ENCODE data around the gene PTPN7. TPM values are rescaled to one million over a fixed set of nuclear protein-coding genes. Genes with fewer than 3 reads are reported as not detected.
"Not testable (repeated sequence)": the region's sequence is repeated elsewhere in the genome, so short reads cannot be mapped to it uniquely, and the experiment has no call there.

Gene PTPN7
- total RNA-seq, 1 donor from 2014 or later, result 2.5 TPM

GRCh38 chr1:202171292-202172014, 11.1 kb upstream of the PTPN7 start:
- no peak for ATAC-seq
- no peak for DNase-seq (ENCODE audit: low spot score)
- intact Hi-C loops (cut with DNase I), result no loop called here

GRCh38 chr1:202170726-202171125, 10.3 kb upstream of the PTPN7 start:
- intact Hi-C loops (cut with DNase I), result no loop called here
- DNase-seq (ENCODE audit: low spot score) (no peak), ATAC-seq (no peak)

- DNase-seq (ENCODE audit: low spot score) (no peak), ATAC-seq (no peak)
- intact Hi-C loops (cut with DNase I), result no loop called here
Observed at GRCh38 chr1:202168861-202169260, 8.5 kb upstream of the PTPN7 start.

GRCh38 chr1:202167708-202168415, 7.5 kb upstream of the PTPN7 start:
- DNase-seq (ENCODE audit: low spot score) (no peak), ATAC-seq (peak; percentile 76)
- intact Hi-C loops (cut with DNase I), result no loop called here

- ATAC-seq; DNase-seq (ENCODE audit: low spot score); intact Hi-C loops (cut with DNase I): not testable (repeated sequence)
Observed at GRCh38 chr1:202167054-202167453, 6.7 kb upstream of the PTPN7 start.

GRCh38 chr1:202165942-202166843, 5.8 kb upstream of the PTPN7 start:
- DNase-seq (ENCODE audit: low spot score) (no peak), ATAC-seq (no peak)
- intact Hi-C loops (cut with DNase I), result no loop called here

- DNase-seq (ENCODE audit: low spot score) (no peak), ATAC-seq (peak; percentile 63)
- intact Hi-C loops (cut with DNase I), result no loop called here
Observed at GRCh38 chr1:202165267-202165941, 5.0 kb upstream of the PTPN7 start.

- intact Hi-C loops (cut with DNase I), result no loop called here
- DNase-seq (ENCODE audit: low spot score), result no peak
- peak; percentile 47 for ATAC-seq
Observed at GRCh38 chr1:202164271-202165037, 4.1 kb upstream of the PTPN7 start.

- ATAC-seq (no peak), DNase-seq (ENCODE audit: low spot score) (no peak)
- intact Hi-C loops (cut with DNase I), result no loop called here
Observed at GRCh38 chr1:202163281-202164270, 3.2 kb upstream of the PTPN7 start.

- no peak for DNase-seq (ENCODE audit: low spot score)
- peak; percentile 3 for ATAC-seq
- intact Hi-C loops (cut with DNase I), result no loop called here
Observed at GRCh38 chr1:202162418-202163280, 2.2 kb upstream of the PTPN7 start.

GRCh38 chr1:202162047-202162417, 1.6 kb upstream of the PTPN7 start:
- intact Hi-C loops (cut with DNase I), result no loop called here
- DNase-seq (ENCODE audit: low spot score) (no peak), ATAC-seq (no peak)

- DNase-seq (ENCODE audit: low spot score), result no peak
- no peak for ATAC-seq
- intact Hi-C loops (cut with DNase I), result no loop called here
Observed at GRCh38 chr1:202161151-202162046, 997 bp upstream of the PTPN7 start.

GRCh38 chr1:202159534-202160371, 649 bp downstream of the PTPN7 start:
- DNase-seq (ENCODE audit: low spot score) (no peak), ATAC-seq (no peak)
- intact Hi-C loops (cut with DNase I), result no loop called here

GRCh38 chr1:202158810-202159533, 1.4 kb downstream of the PTPN7 start:
- no peak for ATAC-seq
- intact Hi-C loops (cut with DNase I), result no loop called here
- DNase-seq (ENCODE audit: low spot score), result no peak

Data from sciatic nerve (tissue), 2 donors.